ENCODE measurements around the gene LSM4. TPM values are rescaled to one million over a fixed set of nuclear protein-coding genes. Genes with fewer than 3 reads are reported as not detected.

Gene LSM4
- total RNA-seq = 100 to 1,000 TPM; 150 to 152 TPM

DNA sequence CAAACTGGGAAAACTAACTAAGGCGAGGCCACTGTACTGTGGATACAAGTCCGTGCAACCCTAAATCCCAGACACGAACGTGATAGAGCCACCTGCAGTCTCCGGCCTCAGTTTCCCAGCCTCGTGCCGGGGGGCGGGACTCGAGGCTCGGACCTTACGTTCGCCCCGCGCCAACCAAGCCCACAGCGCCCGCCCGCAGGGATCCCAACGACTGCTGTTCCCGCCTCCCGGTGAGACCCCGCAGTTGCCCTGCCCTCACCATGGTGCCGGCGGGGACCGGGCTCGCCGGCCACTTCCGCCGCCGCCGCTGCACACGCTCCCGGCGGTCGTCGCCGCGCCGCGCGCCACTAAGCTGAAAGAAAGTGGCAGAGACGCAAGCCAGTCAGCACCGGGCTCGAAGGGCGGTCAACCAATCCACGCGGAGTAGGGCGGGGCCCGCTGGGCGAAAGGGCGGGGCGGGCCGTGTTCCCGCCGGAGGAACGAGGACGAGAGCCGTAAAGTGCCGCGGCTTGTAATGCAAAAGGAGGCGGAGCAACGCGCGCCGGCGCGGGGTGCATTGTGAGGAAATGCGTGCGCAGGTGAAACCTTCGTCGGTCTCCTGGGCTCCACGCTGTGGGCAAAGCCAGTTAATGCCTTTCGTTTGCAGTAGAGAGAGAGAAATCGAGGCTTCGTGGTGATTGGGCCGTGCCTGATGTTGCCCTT, at the start of gene LSM4:
LSM4 (minus strand) TSS at position 318 of the 702 bp plus-strand sequence; CDS start at position 262, 56 bp downstream.

DNA sequence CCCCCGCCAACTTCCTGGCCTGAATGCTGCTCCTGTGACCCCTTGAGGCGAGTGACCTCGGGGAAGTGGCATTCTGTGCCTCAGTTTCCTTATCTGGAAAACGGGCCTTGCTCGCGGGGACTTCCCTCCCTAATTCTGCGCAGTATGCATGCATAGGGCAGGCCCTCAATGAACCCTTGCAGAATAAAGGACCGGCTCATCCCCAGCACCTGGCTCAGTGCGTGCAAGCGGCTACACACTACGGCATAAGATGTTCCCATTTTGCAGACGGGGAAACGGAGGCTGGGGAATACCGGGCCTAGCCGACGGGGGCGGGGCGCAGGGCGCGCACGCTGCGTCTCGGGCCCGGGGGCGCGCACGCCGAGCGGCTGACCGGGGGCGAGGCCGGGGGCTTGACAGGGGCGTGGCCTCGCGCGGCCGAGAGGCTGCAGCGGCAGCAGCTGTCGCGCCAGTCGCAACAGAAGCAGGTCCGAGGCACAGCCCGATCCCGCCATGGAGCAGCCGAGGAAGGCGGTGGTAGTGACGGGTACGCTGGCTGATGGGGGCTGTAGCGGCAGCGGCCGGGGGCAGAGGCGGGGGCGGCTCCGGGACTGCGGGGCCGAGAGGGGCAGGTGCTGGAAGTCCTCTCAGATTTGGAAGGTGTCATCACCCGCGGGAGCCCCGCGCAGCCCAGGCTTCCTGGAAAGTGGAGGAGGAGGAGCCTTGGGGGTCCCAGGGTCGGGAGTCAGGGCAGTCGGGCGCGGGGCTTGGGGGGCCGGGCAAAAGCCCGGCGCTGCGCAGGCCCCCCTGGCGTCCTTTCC, 17.5 kb upstream of the LSM4 start, which contains the start of gene PGPEP1:
PGPEP1 (plus strand) TSS at position 409 of the 800 bp plus-strand sequence; CDS start at position 493, 84 bp downstream.

DNA sequence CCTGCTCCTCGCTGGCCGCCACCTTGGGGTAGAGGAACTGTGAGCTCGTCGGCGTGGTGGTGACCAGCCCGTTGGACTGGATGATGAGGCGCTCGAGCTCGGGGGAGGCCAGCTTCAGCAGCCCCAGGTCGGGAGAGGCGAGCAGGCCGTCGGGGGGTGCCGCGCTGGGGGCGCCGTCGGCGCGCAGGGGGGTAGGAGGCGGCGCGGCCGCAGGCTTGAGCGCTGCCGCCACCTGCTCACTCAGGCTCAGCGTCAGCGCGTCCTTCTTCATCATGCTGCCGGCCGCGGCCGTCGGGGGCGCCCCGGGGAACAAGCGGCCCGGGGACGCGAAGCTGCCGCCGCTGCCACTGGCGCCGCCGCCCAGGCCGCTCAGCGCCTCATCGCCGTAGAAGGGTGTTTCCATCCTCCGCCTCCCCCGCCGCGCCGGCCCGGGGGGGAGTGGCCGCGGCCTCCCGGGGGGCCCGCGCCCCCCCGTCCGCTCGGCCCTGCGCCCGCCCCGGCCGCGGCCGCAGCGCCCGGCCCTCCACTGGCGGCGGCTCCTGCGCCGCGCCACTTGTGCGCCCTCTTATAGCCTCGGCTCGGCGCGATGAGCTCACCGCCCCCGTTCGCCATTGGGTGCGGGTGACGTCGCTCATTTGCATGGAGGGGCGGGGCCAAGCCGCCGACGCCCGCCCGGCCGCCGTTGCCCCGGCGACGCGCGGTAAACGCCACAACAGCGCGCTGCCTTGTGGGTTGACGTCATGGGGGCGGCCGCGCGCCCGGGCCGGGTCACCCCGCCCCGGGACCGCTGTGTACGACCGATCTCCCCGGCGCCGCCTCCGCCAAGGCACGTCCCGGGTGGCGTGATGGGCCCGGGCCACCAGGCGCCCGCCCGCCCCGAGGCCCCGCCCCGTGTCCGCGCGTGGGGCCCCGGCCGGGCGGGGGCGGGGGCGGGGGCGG, 41.5 kb downstream of the LSM4 start, which contains the start of gene JUND:
JUND (minus strand) TSS at position 541 of the 939 bp plus-strand sequence; CDS start at position 403, 138 bp downstream.

DNA sequence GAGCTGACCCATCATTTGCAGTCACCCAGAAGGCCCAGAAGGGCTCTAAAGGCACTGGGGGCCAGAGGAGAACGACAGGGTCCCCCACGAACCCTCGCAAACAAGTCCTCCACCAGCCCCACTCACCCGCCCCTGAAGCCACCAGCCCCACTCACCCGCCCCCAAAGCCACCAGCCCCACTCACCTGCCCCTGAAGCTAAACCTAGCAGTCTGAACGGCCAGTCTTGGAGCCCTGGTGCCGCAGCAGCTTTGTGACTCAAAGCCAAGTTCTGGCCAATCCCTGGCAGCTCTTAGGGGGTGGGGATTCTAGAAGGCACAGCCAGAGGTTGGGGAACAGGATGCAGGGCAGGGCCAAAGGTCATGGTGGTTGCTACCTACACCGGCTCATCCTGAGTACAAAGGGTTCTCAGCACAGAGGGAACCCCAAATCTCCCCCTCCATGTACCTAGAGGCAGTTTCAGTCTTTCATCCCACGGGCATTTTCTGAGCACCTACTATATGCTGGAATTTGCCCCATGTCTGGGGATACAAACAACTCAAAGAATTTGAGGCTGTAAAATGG, 48.6 kb downstream of the LSM4 start, which contains the start of gene IQCN:
IQCN (minus strand) TSS at position 234 of the 562 bp plus-strand sequence. CDS start 4,974 bp downstream, outside the sequence.

Small RNA genes within 50 kb of the gene (microRNA-seq; reads per million reads assigned to microRNA genes)
- gene MIR3188 (ENCODE audit: borderline microRNAs expressed, borderline replicate concordance) = 1.9 reads per million

Other genes starting within 250 kb of the LSM4 start
- gene IL12RB1, start 236.1 kb downstream of the LSM4 start, total RNA-seq = 10 to 100 TPM; 74.1 to 76.2 TPM
- 10 to 100 TPM; 31.0 to 31.4 TPM for gene MAST3, start 225.3 kb downstream of the LSM4 start, total RNA-seq
- gene PIK3R2, start 169.9 kb downstream of the LSM4 start, total RNA-seq = 10 to 100 TPM; 12.4 to 16.0 TPM
- 10 to 100 TPM; 50.8 to 54.3 TPM for gene IFI30, start 149.3 kb downstream of the LSM4 start, total RNA-seq
- 1 to 10 TPM; 4.7 to 4.8 TPM for gene MPV17L2, start 129.9 kb downstream of the LSM4 start, total RNA-seq
- gene RAB3A, start 119.0 kb downstream of the LSM4 start, total RNA-seq = 1 to 10 TPM; 4.8 to 6.6 TPM
- under 1 TPM in 1 of 2 experiments, not detected in 1; 0.55 TPM for gene PDE4C, start 96.6 kb downstream of the LSM4 start, total RNA-seq
- 1 to 10 TPM; 5.2 to 6.0 TPM for gene IQCN, start 48.6 kb downstream of the LSM4 start, total RNA-seq
- 100 to 1,000 TPM; 357 to 365 TPM for gene JUND, start 41.5 kb downstream of the LSM4 start, total RNA-seq
- 10 to 100 TPM; 34.5 to 36.7 TPM for gene PGPEP1, start 17.5 kb upstream of the LSM4 start, total RNA-seq
- not detected for gene GDF15, start 63.1 kb upstream of the LSM4 start, total RNA-seq
- under 1 TPM; 0.10 to 0.28 TPM for gene LRRC25, start 74.5 kb upstream of the LSM4 start, total RNA-seq
- 100 to 1,000 TPM; 122 to 136 TPM for gene SSBP4, start 96.3 kb upstream of the LSM4 start, total RNA-seq
- gene ISYNA1, start 115.1 kb upstream of the LSM4 start, total RNA-seq = 10 to 100 TPM; 14.9 to 17.9 TPM
- 10 to 100 TPM; 19.9 to 23.0 TPM for gene ELL, start 199.0 kb upstream of the LSM4 start, total RNA-seq
- 100 to 1,000 TPM; 208 to 209 TPM for gene FKBP8, start 220.5 kb upstream of the LSM4 start, total RNA-seq
- 10 to 100 TPM; 85.7 to 91.4 TPM for gene KXD1, start 234.8 kb upstream of the LSM4 start, total RNA-seq
- gene UBA52, start 248.8 kb upstream of the LSM4 start, total RNA-seq = 1,000 to 10,000 TPM; 1,957 to 1,980 TPM